Stimulated activated CD8-positive, alpha-beta memory T cell treated with anti-CD3 and anti-CD28 coated beads, Interleukin-7, amount 100 ng/mL, for 1 hour (primary cell): ENCODE data around the gene MAGI2.

Source experiments
- DNase-seq, 2 donors: peaks; one replicate each; pipeline ENCODE4 v3.0.0-alpha.2; 2020; ENCODE audit warnings: low read depth in 2 of 2

The MAGI2 gene

DNA sequence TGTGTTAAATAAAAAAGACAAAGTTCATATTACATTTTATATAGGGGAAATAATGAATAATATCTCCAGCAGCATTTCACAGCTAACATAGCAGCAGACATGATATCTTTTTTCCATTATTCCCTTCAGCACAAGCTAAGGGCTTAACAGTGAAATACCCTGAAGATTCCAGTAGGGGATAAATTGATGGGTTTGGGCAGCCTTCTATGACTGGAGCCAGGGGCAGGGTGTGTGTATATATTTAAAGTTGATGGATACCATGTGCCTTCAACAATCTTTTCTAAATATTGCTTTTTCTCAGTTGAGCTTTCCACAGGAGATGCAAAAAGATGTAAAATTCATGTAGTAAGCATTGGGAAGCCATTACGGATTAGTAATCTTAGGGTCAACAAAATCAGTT, 151.2 kb downstream of the MAGI2 start:
- no peak for DNase-seq

DNA sequence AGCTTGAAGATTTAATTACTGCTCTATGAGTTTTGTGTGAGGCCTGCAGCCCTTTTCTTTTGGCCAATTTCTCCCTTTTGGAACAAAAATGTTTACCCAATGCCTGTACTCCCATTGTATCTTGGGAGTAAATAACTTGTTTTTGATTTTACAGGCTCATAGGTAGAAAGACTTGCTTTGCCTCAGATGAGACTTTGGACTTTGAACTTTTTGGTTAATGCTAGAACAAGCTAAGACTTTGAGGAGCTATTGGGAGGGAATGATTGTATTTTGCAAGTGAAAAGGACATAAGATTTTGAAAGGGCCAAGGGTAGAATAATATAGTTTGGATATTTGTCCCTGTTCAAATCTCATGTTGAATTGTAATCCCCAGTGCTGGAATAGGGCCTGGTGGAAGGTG, 152.0 kb downstream of the MAGI2 start:
- DNase-seq, result no peak

DNA sequence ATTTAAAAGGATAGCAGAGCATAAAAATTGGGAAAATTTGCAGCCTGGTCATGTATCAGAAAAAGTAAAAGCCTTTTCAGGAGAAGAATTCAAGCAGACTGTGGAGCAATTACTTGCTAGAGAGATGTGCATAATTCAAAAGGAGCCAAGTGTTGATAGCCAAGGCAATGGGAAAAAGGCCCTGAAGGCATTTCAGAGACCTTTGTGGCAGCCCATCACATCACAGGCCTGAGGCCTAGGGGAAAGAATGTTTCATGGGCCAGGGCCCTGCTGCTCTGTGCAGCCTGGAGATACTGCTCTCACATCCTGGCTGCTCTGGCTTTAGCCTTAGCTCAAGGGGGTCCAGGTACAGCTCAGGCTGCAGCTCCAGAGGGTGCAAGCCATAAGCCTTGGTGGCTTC, 152.9 kb downstream of the MAGI2 start:
- no peak for DNase-seq

DNA sequence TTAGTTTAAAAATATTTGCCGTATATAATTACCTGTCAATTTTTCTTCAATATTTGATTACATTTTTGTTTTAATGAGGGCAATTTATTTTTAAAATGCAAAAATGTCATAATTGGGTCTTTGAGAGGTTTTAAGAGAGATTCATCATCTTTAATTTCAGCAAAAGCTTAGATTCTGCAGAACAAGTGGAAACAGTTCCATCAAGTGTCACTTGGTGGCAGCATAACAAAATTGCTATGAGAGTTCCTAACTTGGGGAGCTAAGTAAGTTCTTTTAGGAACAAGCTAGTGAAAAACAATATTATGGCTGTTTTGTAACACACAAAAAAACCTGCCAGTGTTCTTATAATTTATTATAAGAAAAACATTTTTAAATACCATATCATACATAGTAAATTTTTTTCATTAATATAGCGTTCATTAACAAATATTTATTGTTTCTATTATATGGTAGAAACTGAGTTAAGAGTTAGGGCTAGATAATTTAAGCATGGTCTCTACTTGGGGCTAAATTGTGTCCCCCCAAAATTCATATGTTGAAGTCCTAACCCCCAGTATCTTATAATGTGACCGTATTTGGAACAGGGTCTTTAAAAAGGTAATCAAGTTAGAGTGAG, 155.2 kb downstream of the MAGI2 start:
- no peak for DNase-seq

DNA sequence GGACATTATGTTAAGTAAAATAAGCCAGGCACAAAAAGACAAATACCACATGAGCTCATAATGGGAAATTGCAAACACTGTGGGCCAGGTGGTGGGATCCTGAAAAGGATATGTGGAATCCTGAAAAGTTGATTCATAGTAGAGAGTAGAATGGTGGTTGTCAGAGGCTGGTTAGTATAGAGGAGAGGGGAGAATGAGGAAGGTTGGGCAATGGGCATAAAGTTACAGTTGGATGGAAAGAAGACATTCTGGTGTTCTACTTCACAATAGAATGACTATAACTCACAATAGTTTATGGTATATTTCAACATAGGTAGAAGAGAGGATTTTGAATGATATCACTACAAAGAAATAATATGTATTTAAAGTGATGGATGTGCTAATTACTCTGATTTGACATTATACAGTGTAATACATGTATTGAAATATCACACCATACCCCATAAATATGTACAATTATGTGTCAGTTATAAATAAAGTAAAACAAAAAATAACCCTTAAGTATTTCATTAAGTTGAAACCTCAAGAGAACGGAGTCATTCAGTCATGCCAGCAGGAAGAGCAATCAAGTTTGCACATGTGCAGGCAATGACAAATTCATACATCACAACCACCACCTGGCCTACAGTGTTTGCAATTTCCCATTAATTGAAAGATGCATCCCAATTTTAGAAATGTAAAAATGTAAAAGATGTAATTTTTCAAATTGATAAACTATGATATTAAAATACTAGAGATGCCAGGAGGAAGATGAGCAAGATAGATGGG, 156.7 kb downstream of the MAGI2 start:
- no peak for DNase-seq

DNA sequence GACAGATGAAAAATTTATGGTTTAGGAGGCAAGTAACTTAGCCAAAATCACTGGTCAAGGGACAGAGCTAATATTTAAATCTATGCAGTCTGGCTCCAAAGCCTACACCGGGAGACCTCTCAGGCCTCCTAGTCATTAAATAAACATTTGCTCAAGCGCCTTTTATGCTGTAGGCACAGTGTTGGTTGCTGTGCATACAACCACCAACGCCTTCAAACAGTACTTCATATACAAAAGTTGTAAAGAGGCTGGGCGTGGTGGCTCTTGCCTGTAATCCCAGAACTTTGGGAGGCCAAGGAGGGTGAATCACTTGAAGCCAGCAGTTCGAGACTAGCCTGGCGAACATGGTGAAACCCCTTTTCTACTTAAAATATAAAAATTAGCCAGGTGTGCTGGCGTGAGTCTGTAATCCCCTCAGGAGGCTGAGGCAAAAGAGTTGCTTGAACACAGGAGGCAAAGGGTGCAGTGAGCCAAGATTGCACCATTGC, 159.8 kb downstream of the MAGI2 start:
- no peak for DNase-seq

DNA sequence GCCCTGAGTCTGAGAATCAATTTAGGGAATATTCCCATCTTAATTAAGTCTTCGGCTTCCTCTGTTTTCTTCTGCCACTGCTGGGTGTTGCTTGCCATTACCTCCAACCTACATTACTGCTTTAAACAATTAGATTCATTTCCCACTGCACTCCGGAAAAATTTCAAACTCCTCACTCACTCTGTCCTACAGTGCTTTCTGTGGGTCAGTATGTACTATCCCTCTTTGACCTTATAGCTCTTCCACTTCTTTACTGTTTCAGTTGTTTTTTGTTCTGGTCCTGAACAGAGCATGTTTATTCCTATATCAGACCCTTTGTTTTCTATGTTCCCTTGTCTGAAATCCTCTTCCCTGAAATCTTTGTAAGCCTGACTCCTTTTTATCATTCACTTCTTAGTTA, 160.6 kb downstream of the MAGI2 start:
- no peak for DNase-seq

DNA sequence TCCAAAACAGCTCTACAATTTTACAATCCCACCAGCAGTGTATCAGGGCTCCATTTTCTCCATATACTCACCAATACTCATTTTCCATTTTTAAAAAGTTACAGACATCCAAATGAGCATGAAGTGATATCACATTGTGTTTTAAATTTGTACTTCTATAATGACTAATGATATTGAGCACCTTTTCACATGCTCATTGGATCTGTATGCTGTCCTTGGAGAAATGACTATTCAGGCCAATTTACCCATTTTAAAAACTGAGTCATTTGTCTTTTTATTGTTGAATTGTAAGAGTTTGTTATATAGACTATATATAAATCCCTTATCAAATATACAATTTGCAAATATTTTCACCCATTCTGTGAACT, 162.0 kb downstream of the MAGI2 start:
- no peak for DNase-seq

DNA sequence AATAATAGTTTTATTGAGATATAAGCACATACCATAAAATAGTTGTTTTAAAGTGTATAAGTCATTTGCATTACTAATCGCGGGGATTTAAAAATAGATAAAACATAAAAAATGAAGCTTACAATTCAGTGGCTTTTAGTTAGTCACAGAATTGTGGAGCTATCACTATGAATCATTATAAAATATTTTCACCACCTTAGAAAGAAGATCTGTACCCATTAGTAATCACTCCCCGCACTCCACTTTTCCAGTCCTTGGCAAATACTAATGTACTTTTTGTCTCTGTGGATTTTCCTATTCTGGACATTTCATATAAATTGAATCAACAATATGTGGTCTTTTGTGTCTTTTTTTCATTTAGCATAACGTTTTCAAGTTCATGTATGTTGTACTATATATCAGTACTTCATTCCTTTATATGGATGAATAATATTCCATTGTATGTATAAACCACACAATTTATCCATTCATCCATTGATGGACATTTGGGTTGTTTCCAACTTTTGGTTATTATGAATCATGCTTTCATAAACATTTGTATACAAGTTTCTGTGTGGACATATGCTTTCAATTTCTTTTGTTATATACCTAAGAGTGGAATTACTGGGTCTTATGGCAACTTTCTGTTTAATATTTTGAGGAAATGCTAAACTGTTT, 162.5 kb downstream of the MAGI2 start:
- DNase-seq, result no peak

DNA sequence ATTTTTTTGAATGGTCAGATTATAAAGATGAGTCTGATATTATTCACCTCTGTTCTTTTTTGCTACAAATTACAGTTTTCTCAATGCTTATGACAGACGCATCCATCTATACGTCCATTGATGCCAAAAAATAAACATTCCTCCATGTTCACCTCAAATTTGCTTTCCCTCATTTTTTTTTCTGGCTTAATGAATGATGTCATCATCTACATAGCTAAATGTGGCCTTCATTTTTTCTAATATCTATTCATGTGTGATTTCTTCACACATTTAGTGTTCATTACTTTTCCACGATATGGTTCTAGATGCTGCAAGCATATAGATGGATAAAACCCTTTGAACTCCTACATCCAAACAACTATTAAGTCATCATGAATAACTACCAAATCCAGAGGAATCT, 163.1 kb downstream of the MAGI2 start:
- no peak for DNase-seq

DNA sequence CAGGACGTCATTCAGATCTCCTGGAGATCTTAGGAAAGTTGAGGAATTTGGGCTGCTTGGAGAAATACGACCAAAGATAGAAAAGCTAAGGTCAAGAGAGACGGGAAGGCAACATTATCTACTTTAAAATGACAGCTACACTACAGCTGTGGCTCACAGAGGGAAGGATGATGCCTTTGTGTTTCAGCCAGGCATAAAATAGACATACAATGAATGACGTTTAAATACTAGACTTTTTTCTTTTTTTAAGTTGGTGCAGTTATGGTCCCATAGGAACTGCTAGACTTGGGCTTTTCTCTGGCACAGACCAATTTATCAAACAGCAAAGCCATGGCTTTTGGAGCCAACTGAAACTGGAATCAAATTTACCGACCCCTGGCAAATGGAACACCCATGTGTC, 164.8 kb downstream of the MAGI2 start:
- no peak for DNase-seq

DNA sequence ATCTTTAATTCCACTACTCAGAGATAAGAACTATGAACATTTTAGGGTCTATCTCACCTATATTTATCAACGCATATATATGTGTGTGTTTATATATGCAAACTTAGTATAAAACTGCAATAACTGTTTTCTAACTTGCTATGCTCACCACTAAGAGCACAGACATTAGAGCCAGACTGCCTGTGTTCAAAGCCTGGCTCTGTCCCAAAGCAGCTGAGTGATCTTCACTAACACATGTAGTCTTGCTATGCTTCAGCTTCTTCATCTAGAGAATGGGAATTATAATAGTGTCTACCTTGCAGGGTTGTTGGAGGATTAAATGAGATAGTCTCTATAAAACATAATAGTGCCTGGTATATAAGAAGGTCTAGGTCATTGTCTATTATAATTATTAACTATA, 165.5 kb downstream of the MAGI2 start:
- no peak for DNase-seq

DNA sequence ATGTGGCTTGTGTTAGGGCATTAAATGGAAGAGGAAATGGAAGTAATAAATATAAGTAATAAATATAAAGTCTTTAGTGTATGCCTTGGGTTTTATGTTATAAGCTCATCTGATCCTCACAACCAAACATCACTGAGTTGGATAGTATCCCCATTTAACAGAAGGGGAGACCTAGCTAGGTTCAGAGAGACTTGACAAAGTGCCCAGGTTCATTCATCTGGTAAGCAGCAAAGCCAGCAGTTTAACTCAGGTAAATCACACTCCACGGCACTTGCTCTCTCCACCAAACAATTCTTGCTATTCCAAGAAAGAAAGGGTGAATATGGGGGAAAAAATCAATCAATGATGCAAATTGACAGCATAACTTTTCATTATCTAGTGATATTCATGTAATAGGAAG, 167.3 kb downstream of the MAGI2 start:
- no peak for DNase-seq

DNA sequence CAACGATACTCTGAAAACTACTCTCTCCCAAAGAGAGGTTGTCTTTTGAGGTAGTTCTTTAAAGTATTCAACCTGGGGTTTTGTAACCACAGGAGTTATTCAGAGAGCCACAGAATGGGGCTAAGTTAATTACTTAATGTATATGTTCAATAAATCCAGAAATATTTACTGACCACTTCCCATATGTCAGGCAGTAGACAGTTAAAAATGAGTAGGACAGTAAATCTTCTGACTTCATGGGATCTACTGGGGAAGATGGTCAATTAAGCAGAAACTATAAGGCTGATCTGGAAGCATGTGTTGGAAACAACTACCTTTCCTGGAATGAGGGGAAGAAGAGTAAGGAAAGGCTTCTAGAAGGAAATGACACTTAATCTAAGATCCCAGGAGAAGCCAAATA, 167.7 kb downstream of the MAGI2 start:
- no peak for DNase-seq

DNA sequence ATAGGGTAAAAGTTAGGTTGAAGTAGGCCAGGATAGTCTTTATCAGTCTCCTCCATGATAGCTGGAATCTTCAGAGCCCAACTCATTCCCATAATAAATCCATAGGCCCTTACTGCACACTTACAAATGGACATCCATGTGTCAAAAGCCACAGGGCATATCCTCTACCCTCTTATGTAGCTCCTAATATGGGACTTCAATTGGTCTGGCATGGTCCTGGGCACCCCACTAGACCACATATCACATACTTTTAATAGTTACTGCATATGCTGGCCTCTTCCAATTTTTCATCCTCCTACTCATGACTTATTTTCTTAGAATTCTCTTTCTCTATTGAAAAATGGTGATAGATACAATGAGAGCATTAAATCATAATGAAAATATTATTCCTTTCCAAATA, 169.3 kb downstream of the MAGI2 start:
- no peak for DNase-seq

DNA sequence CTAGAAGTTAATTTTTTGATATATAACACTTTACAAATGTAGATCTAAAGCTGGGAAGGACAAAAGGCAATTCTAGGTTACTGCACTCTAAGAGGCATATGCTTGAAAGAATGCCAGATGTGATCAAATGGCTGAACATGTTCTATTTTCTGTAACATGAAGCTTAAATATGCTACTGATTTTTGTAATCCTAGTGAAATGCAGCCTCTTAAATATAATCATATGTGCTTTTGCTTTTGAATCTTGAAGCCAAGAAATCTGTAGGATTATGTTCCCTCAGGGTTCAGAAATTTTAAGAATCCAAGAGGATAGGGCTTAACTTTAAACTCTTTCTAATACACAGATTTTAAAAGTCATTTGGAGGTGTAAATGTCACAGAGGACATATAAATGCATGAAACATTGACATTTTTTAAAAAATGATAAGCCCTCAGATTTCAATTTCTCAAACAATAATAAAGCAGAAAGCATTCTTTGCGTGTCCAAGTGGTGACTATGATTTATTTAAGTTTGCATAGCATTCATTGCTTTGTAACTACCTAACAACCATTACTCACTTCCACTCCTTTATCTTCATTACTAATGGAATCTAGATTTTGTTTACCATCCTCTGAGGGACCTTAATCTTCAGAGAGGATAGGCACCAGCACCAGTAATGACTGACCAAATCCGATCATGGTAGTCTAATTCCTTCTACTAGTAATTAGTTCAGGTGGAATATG, 170.4 kb downstream of the MAGI2 start:
- no peak for DNase-seq

DNA sequence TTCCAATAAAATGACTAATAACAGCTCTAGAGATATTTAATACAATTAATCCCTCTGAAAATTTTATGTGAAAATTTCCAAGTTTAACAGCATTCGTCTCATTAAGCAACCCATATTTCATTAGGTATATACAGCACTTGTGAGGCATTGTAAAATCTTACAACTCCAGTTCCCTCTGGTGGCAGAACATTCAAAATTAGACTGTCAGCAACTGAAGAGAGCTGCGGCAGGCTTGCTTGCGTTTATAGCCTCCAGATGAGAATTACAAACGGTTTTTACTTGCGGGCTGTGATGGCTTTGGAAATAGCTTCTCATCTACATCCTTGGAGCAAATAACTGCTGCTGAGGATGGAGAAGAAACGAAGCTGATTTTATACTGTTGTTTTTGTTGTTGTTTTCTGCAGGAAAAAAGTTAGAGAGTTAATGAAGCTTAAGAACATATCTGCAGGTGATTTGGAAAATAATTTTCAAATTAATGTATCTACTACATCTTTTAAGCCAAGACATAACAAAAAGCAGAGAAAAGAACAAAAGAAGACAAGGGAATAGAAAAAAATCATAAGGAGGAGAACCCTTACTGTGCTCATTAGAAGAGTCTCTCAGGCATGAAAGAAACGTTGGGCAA, 171.3 kb downstream of the MAGI2 start:
- no peak for DNase-seq

DNA sequence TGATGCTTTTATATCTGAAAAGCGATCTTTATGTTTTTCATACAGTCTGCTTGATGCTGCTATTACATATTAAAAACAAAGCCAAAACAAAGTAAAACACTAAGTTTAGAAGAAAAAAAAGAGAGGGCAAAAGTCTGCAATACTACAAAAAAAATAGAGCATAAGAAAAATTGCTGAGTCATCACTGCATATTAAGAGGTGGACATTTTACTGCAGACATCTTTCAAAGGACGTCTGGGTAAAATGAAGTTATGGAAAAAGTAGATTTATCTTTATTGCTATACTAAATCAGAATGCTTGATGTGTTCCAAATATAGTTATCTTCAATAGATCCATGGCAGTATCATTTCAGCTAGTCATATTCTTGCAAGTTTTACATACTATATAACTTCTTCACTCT, 172.0 kb downstream of the MAGI2 start:
- DNase-seq, result no peak

DNA sequence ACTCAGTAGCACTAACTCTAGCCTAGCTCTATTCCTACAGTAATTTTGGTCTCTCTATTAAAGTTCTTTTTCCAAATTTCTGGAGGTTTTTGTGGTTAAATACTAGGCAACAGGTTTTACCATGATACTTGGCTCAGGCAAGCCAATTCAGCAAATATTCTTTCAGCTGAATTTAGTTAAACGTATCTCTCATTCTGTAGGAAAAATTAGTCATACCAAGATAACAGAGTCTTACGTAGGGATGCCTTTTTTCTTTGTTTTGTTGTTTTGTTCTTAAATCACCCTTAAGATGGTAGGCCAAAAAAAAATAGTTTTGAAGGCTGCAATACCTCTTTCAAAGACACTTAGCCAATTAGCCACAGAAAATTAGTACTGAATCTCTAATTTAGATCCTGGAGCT, 180.5 kb downstream of the MAGI2 start:
- DNase-seq, result no peak

DNA sequence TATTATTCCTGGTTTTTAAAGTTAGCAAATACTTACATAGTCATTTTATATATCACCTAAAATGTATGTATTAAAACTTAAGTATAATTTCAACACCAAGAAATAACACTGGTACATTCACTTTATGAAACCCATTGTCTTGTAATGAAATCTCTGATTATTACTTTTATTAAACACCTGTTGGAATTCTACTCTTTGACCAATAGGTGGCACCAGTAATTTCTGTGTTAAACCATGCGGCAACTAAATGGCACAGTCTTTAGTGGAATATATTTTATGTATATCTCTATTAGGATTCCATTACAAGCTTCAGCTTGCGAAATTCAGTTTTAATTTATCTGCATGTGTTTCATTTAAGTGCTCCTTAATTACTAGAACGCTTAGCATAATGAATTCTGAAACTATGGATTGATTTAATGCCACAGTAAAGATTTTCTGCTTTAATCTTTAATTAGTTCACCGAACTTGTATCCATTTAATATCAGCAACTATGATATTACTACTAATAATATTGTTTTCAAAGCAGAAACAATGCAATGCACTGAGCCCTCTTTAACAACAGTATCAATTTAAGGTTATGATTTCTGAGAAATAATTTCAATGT, 181.3 kb downstream of the MAGI2 start:
- no peak for DNase-seq

DNA sequence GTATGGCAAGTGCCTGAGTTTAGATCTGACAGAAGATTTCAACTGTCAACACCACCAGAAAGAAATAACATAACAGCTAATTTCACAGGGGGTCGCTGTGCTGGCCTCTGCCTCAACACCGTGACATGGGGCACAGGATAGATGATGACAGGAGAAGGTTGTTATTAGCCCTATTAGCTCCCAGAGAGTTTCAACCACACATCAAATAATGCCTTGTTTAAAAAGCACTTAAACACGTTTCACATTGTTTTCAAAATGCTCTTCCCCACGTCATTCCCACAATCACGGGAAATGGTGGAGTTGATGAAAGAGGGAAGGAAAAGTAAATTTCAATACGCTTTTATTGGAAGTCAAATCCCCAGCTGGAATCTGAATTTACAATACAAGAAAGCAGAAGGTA, 184.7 kb downstream of the MAGI2 start:
- no peak for DNase-seq

DNA sequence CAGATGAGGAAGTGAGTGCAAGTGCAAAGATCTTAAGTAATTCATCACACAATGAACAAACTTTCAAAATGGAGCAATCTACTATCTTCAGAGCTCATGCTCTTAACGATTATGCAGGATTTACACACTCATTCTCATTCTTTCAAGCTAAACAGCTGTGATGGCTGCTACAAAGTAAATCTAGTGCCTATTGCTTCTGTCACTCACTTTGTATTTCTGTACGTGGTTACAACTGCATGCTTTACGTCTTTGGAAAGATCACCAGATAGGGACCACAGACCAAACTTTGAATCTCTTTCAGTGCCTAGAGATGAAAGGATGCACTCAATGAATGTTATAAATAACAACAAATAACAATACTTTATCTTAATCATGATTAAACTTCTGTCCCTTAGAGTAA, 194.6 kb downstream of the MAGI2 start:
- DNase-seq, result no peak
